Effector CD8-positive, alpha-beta T cell (primary cell): ENCODE data around the gene CACNA1B.
"Not testable (repeated sequence)": the region's sequence is repeated elsewhere in the genome, so short reads cannot be mapped to it uniquely, and the experiment has no call there.

Experiments
- DNase-seq: peaks from one replicate; lab custom pipeline; 2025; lab: John Stamatoyannopoulos, UW

Gene CACNA1B

DNA sequence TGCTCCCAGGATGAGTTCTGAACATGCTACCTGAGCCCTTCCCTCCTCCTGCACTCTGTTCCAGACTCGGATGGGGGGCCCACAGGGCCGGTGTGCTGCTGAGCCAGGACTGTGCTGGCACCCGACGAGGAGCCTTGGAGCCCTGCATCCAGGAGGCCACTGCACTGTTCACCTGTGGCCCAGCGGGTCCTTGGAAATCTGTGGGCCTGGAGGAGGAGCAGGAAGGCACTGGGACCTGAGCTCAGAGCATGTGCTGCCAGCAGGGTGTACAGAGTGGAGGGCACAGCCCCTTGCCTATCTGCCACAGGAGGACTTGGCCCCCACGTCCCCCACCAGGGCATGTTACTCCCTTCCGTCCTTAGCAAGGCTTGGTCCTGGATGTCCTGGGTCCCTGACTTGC is 265.9 kb downstream of the CACNA1B start:
- DNase-seq, result not testable (repeated sequence)

GRCh38 chr9:138147556-138147955 is 270.0 kb downstream of the CACNA1B start:
- not testable (repeated sequence) for DNase-seq

DNA sequence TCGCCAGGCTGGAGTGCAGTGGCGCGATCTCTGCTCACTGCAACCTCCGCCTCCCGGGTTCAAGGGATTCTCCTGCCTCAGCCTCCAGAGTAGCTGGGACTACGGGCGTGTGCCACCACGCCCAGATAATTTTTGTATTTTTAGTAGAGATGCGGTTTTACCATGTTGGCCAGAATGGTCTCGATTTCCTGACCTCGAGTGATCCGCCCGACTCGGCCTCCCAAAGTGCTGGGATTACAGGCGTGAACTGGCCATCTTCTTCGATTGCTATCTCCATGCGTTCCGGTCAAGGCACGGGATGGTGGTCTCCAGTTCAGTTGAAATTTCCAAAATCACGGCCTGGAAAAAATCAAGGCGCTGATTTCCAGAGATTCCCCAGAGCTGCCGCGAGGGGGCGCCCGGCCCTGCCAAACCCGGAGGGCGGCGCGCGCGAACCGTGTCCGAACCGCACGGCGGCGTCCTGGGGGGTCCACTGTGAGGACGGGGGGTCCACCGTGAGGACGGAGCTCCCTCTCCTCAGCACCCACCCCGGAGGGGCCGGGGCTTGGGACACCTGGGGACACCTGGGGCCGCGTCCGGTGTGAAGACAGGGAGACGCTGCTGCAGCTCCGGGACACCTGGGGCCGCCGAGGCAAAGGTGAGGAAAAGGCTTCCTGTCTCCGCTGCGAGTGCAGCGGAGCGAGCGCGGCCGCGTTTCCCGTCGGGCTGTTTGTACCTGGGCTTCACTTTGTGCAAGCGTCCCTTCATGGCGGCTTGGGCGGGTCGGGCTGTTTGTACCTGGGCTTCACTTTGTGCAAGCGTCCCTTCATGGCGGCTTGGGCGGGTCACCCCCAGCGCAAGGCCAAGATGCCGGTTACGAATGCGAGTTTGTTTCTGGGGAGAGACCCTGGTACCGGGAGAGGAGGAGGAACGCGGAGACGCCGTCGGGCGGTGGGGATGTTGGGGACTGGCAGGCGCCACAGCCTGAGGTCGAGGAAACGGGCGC is 272.4 kb downstream of the CACNA1B start:
- not testable (repeated sequence) for DNase-seq

DNA sequence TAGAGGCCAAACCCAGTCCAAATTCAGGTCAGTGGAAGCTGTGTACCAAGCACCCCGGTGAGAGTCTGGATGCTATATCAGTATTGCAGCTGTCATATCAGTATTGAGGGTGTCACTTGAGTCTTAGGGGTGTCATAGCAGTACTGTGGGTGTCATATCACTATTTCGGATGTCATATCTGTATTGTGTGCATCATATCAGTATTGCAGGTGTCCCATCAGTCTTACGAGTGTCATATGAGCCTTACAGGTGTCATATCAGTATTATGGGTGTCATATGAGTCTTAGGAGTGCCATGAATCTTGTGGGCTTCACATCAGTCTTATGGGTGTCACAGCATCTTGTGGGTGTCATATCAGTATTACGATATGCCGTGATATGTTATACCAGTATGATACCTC is 278.2 kb downstream of the CACNA1B start:
- DNase-seq, result not testable (repeated sequence)

- not testable (repeated sequence) for DNase-seq
Measured at GRCh38 chr9:138166793-138167192, 289.2 kb downstream of the CACNA1B start.
